ENCODE data around the gene DAB1.

The DAB1 gene

DNA sequence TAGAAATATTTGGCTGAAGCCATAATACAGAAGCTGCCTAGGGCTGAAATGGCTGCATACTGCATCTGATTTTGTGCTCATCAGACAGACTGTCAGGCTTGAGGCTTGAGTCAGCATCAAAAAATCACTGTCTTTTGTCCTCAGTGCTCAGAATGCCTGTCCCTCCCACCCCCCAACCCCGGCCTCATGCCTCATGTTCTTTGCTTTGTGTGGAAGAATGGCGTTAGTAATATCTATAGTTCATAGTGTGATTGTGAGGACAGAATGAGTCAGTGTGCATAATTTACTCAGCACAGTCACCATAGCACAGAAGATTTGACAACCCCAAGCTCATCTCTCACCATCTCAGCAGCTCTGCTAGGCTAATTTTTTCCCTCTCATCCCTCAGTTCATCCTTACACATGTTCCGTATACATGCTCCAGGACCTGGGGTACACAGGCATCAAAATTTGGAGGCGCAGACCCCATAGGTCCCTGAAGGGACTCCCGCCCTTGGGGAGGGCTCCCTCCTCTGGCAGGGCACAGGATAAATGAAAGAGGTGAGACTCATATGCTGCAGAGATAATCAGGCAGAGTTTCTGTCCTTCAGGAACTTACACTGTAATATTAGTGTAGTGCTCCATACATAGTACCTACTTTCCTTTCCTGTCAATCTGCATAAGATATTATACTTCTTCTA, 299.0 kb downstream of the DAB1 start:
- H3K4me3 ChIP-seq (ENCODE audit: low read depth, low read length): no peak overlapping the region
- no peak overlapping the region for H3K9ac ChIP-seq
- no peak overlapping the region for H2AFZ ChIP-seq
- H3K9me3 ChIP-seq (ENCODE audit: control insufficient read depth, low read length): no peaks in the 10 kb centered on the region
- H3K4me1 ChIP-seq: no peaks in the 10 kb centered on the region
- no peaks in the 10 kb centered on the region for H3K27me3 ChIP-seq (ENCODE audit: control insufficient read depth, insufficient read depth, low read length)
- no peak overlapping the region for H3K27ac ChIP-seq
- H3K4me2 ChIP-seq (ENCODE audit: low read length): no peak overlapping the region
- TF ChIP-seq, protein P1, sequence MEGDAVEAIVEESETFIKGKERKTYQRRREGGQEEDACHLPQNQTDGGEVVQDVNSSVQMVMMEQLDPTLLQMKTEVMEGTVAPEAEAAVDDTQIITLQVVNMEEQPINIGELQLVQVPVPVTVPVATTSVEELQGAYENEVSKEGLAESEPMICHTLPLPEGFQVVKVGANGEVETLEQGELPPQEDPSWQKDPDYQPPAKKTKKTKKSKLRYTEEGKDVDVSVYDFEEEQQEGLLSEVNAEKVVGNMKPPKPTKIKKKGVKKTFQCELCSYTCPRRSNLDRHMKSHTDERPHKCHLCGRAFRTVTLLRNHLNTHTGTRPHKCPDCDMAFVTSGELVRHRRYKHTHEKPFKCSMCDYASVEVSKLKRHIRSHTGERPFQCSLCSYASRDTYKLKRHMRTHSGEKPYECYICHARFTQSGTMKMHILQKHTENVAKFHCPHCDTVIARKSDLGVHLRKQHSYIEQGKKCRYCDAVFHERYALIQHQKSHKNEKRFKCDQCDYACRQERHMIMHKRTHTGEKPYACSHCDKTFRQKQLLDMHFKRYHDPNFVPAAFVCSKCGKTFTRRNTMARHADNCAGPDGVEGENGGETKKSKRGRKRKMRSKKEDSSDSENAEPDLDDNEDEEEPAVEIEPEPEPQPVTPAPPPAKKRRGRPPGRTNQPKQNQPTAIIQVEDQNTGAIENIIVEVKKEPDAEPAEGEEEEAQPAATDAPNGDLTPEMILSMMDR (IDR thresholded peaks at IDR 0.05): no peak
- H3K79me2 ChIP-seq: no peaks in the 10 kb centered on the region
- H3K36me3 ChIP-seq (ENCODE audit: control insufficient read depth, insufficient read depth, low read length): no peaks in the 10 kb centered on the region

DNA sequence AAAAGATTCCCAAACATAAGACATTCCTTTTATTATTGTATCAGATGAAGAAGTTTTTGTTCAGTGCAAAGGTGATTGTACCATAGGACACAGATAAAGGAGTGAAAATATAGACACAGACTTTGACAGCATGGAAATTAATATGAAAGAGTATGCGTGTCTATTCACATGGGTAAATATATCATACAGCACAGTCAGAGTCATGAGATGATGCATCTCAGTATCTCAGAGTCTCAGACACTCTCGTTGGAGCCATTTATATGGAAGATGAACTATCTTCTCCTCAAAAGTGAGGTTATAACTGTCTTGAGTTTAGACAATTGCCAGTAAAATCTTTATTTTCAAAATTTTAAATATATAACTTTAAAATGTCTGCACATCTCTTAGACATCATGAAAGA, 299.7 kb downstream of the DAB1 start:
- Histone ChIP-seq H3K27ac (no peak overlapping the region), H3K4me2 (ENCODE audit: low read length) (no peak overlapping the region), H3K27me3 (ENCODE audit: control insufficient read depth, insufficient read depth, low read length) (no peaks in the 10 kb centered on the region), H3K36me3 (ENCODE audit: control insufficient read depth, insufficient read depth, low read length) (no peaks in the 10 kb centered on the region), H3K9me3 (ENCODE audit: control insufficient read depth, low read length) (no peaks in the 10 kb centered on the region), H2AFZ (no peak overlapping the region), H3K79me2 (no peaks in the 10 kb centered on the region), H3K4me1 (no peaks in the 10 kb centered on the region), H3K9ac (no peak overlapping the region), H3K4me3 (ENCODE audit: low read depth, low read length) (no peak overlapping the region)
- TF ChIP-seq, protein P1 (IDR thresholded peaks at IDR 0.05): no peak

DNA sequence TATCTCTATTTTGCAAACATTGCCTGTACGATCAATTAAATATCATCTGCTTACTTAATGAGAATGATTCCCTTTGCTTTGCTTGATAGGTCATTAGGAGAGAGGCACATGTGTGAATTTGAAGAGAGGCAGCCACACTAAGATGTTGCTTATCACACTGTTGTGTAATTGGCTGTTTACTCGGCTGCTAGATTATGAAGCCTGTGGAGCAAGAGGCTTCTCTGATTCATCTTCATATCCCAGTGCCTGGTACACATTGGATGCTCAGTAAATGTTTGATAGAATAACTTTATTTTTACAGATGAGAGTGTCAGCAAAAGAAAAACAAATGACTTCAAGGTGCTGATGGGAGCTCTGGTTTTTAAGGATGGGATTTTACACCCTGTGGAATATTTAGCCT, 301.8 kb downstream of the DAB1 start:
- H3K9ac ChIP-seq: no peak overlapping the region
- H3K79me2 ChIP-seq: no peaks in the 10 kb centered on the region
- H2AFZ ChIP-seq: no peak overlapping the region
- H3K4me3 ChIP-seq (ENCODE audit: low read depth, low read length): no peak overlapping the region
- H3K9me3 ChIP-seq (ENCODE audit: control insufficient read depth, low read length): no peaks in the 10 kb centered on the region
- no peaks in the 10 kb centered on the region for H3K4me1 ChIP-seq
- no peak overlapping the region for H3K27ac ChIP-seq
- no peaks in the 10 kb centered on the region for H3K36me3 ChIP-seq (ENCODE audit: control insufficient read depth, insufficient read depth, low read length)
- H3K27me3 ChIP-seq (ENCODE audit: control insufficient read depth, insufficient read depth, low read length): no peaks in the 10 kb centered on the region
- H3K4me2 ChIP-seq (ENCODE audit: low read length): no peak overlapping the region
- TF ChIP-seq, protein P1 (IDR thresholded peaks at IDR 0.05): no peak

DNA sequence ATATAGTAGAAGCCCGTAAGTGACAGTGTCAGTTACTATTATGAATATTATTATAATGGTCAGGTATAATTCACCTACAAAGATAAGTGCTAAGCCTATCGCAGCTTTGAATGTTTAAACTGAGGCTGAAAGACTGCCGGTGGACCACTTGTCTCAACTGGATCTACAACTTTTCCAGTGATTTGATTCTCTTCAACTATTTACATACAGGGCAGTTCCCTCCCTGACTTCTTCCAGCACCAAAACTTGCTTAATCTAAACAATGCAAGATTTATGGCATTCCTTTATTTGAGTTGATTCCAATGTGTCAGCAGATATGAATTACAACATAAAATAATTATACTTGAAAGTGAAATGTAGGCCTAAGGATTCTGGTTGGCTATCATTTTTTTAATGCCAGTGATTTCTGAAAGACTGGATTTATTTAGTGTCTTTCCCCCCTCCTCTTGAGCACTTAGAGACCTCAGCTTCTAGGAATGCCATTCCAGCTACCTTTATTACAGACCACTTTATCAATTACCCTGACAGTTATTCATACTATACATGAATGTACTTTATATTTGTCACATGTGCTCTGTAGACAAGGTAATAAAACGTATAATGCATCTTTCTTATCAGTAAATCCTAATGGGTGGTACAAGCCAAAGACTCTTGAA, 304.8 kb downstream of the DAB1 start:
- no peak overlapping the region for H2AFZ ChIP-seq
- H3K27me3 ChIP-seq (ENCODE audit: control insufficient read depth, insufficient read depth, low read length): no peaks in the 10 kb centered on the region

More for the DNA sequence above, 304.8 kb downstream of the DAB1 start:
- no peaks in the 10 kb centered on the region for H3K4me1 ChIP-seq
- H3K27ac ChIP-seq: no peak overlapping the region
- H3K9me3 ChIP-seq (ENCODE audit: control insufficient read depth, low read length): no peaks in the 10 kb centered on the region
- TF ChIP-seq, protein P1 (IDR thresholded peaks at IDR 0.05): no peak
- no peaks in the 10 kb centered on the region for H3K79me2 ChIP-seq
- no peak overlapping the region for H3K4me2 ChIP-seq (ENCODE audit: low read length)
- no peak overlapping the region for H3K9ac ChIP-seq
- H3K4me3 ChIP-seq (ENCODE audit: low read depth, low read length): no peak overlapping the region
- no peaks in the 10 kb centered on the region for H3K36me3 ChIP-seq (ENCODE audit: control insufficient read depth, insufficient read depth, low read length)
